ENCODE measurements around the gene TMEM184A. TPM values are rescaled to one million over a fixed set of nuclear protein-coding genes. Genes with fewer than 3 reads are reported as not detected.

The TMEM184A gene
- total and polyA plus RNA-seq, 2 donors (not counting 3 experiments of a cell fraction or from before 2014, with no cell fraction given): 0.48 TPM; not detected in 1

GRCh38 chr7:1558841-1559625 lies 3.0 kb upstream of the TMEM184A start:
- no peaks in the 10 kb centered on the region for H3K27me3 ChIP-seq (ENCODE audit: control insufficient read depth in 2 of 2, insufficient read depth in 2 of 2, low read length in 2 of 2)
- ChIA-PET POLR2A (no interaction called here), CTCF (interaction anchor here (0.9 to 1.2 kb wide), 3 partner anchors 23 to 55 kb away, joined by 3 read pairs; partner anchors contain the start of gene INTS1)
- no peaks in the 10 kb centered on the region for H3K9me1 ChIP-seq (replicated peaks; ENCODE audit: control insufficient read depth, extremely low read depth, insufficient read depth, low read length)
- FAIRE-seq: no peak
- dilution Hi-C loops (cut with MboI; ENCODE audit: extremely low pct_ligation_motif_present, low sequenced_read_pairs) (no loop called here), intact Hi-C loops (cut with micrococcal nuclease) (no loop called here)
- BruUV-seq (replicated peaks): no TSS peak
- no peak overlapping the region for H2AFZ ChIP-seq (ENCODE audit: low read depth, low read length)
- no peak overlapping the region for H3K4me3 ChIP-seq (replicated peaks in 1 of 3; ENCODE audit: insufficient read depth in 1 of 3, low read depth in 1 of 3, low read length in 3 of 3)
- H3K4me2 ChIP-seq (ENCODE audit: insufficient read depth, low read length): no peak overlapping the region
- H4K20me1 ChIP-seq (replicated peaks; ENCODE audit: control insufficient read depth, extremely low read depth, insufficient read depth, low read length): no peaks in the 10 kb centered on the region
- no peak overlapping the region for H3K27ac ChIP-seq (ENCODE audit: insufficient read depth, low read depth, low read length)
- H3K79me2 ChIP-seq (ENCODE audit: control insufficient read depth, insufficient read depth, low read length): no peaks in the 10 kb centered on the region
- no peak for DNase-seq (ENCODE audit: low read depth, low spot score)
- H3K9ac ChIP-seq (replicated peaks; ENCODE audit: extremely low read depth, insufficient read depth, low read length): no peak overlapping the region
- no peaks in the 10 kb centered on the region for H3K4me1 ChIP-seq (ENCODE audit: control insufficient read depth, extremely low read depth, insufficient read depth, low read length)
- no peaks in the 10 kb centered on the region for H3K36me3 ChIP-seq (ENCODE audit: control insufficient read depth in 2 of 2, extremely low read depth in 1 of 2, insufficient read depth in 2 of 2, low read length in 2 of 2)
- no peaks in the 10 kb centered on the region for H3K9me3 ChIP-seq (replicated peaks; ENCODE audit: control insufficient read depth, insufficient read depth, low read length)
- no peak for TF ChIP-seq MYC (IDR thresholded peaks at IDR 0.05; ENCODE audit: low read depth, low read length)
- TF ChIP-seq POLR2AphosphoS5 (IDR thresholded peaks at IDR 0.05; ENCODE audit: insufficient read depth, low read depth, low read length): no peak
- TF ChIP-seq EZH2 (IDR thresholded peaks at IDR 0.05; ENCODE audit: borderline replicate concordance, low read depth, low read length, severe bottlenecking): no peak
- TF ChIP-seq FOS (IDR thresholded peaks at IDR 0.05; ENCODE audit: borderline replicate concordance, insufficient read depth, low read length): no peak
- no peak for TF ChIP-seq JUN (IDR thresholded peaks at IDR 0.05; ENCODE audit: borderline replicate concordance, insufficient read depth, insufficient read length, low read depth)
- no peak for TF ChIP-seq MAX (IDR thresholded peaks at IDR 0.05; ENCODE audit: insufficient read depth, insufficient read length)
- TF ChIP-seq GATA2 (IDR thresholded peaks at IDR 0.05; ENCODE audit: insufficient read depth, insufficient read length, low read depth, low read length): no peak
- TF ChIP-seq POLR2A (IDR thresholded peaks at IDR 0.05; ENCODE audit: low read depth, low read length): no peak
- no peak for TF ChIP-seq CTCF (IDR thresholded peaks at IDR 0.05; ENCODE audit: extremely low read depth in 1 of 2, insufficient read depth in 1 of 2, low read depth in 1 of 2, low read length in 2 of 2)

Measured in endothelial cell of umbilical vein (primary cell).